ENCODE measurements around the gene SKAP1.

SKAP1 gene

DNA sequence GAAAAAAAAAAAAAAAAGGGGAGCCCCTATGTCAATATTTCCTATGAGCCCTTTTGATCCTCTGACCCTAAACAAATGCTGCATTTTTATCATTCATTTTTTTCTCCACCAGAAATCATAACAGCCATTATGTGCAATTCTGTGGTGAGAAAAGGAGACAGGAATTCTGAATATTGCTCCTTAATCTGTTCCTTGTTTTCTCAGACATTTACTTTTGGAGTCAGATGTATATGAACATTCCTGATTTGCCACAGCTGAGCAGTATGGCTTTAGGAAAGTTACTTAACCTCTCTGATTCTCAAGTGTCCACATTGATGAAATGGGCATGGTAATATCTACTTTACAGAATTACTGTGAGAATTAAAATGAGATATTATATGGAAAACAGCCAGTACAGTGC is 144.4 kb downstream of the SKAP1 start:
- H3K4me3 ChIP-seq (ENCODE audit: low read depth, low read length): no peak overlapping the region
- TF ChIP-seq, protein P1, sequence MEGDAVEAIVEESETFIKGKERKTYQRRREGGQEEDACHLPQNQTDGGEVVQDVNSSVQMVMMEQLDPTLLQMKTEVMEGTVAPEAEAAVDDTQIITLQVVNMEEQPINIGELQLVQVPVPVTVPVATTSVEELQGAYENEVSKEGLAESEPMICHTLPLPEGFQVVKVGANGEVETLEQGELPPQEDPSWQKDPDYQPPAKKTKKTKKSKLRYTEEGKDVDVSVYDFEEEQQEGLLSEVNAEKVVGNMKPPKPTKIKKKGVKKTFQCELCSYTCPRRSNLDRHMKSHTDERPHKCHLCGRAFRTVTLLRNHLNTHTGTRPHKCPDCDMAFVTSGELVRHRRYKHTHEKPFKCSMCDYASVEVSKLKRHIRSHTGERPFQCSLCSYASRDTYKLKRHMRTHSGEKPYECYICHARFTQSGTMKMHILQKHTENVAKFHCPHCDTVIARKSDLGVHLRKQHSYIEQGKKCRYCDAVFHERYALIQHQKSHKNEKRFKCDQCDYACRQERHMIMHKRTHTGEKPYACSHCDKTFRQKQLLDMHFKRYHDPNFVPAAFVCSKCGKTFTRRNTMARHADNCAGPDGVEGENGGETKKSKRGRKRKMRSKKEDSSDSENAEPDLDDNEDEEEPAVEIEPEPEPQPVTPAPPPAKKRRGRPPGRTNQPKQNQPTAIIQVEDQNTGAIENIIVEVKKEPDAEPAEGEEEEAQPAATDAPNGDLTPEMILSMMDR (IDR thresholded peaks at IDR 0.05; ENCODE audit: low read depth, low read length): no peak
- in situ Hi-C loops (cut with HindIII; ENCODE audit: low sequenced_read_pairs): no loop called here
- no peak for DNase-seq (ENCODE audit: low read depth, low spot score)

DNA sequence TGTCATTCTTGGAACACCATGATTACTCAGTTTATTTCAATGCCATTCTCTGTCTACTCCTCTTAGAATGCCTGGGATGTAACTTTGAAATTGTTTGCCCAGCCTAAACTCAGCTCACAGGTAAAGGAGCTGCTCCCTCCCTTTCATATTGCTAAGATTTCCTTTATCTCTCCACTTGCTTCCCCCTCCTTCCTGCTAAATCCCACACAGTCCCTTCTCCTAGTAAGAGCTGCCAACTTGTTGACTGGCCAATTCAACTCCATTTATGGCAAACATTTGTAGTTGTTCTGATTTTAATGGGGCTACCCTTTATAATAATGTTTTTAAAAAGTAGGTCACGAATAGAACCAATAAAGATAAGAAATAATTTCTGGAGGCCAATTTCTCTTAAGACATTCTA is 146.1 kb downstream of the SKAP1 start:
- DNase-seq (ENCODE audit: low read depth, low spot score): no peak
- in situ Hi-C loops (cut with HindIII; ENCODE audit: low sequenced_read_pairs): no loop called here
- TF ChIP-seq, protein P1 (IDR thresholded peaks at IDR 0.05; ENCODE audit: low read depth, low read length): no peak
- no peak overlapping the region for H3K4me3 ChIP-seq (ENCODE audit: low read depth, low read length)

DNA sequence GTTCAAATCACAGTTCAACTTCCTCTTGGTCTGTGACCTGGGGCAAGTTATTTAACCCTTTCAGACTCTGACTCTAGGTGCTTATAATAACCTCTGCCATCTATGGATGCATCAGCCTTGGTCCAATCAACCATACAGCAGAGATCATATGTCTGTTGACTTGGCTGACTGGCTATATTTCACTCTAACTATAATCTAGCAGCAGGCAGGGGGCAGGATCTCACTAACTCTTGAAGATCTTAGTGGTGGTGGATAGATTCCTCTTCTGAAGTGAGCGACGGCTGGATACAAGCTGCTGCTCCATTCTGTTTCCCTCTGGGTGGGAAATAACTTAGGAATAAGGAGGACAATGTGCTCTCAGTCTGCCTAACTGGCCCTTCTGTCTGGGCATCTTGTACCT is 146.6 kb downstream of the SKAP1 start:
- in situ Hi-C loops (cut with HindIII; ENCODE audit: low sequenced_read_pairs): no loop called here

DNA sequence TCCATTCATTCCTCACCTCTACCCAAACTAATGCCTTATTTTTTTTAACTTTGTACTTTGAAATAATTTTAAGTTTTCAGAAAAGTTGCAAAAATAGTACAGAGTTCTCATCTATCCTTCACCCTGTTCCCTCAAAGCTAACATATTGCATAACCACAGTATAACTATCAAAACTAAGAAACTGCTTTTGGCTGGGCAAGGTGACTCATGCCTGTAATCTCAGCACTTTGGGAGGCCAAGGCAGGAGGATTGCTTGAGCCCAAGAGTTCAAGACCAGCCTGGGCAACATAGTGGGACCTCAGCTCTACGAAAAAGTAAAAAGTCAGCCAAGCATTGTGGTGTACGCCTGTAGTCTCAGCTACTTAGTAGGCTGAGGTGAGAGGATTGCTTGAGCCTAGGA is 147.7 kb downstream of the SKAP1 start:
- in situ Hi-C loops (cut with HindIII; ENCODE audit: low sequenced_read_pairs): no loop called here
- no peak for DNase-seq (ENCODE audit: low read depth, low spot score)

More for the DNA sequence above, 146.6 kb downstream of the SKAP1 start:
- TF ChIP-seq, protein P1 (IDR thresholded peaks at IDR 0.05; ENCODE audit: low read depth, low read length): no peak
- no peak overlapping the region for H3K4me3 ChIP-seq (ENCODE audit: low read depth, low read length)
- no peak for DNase-seq (ENCODE audit: low read depth, low spot score)

DNA sequence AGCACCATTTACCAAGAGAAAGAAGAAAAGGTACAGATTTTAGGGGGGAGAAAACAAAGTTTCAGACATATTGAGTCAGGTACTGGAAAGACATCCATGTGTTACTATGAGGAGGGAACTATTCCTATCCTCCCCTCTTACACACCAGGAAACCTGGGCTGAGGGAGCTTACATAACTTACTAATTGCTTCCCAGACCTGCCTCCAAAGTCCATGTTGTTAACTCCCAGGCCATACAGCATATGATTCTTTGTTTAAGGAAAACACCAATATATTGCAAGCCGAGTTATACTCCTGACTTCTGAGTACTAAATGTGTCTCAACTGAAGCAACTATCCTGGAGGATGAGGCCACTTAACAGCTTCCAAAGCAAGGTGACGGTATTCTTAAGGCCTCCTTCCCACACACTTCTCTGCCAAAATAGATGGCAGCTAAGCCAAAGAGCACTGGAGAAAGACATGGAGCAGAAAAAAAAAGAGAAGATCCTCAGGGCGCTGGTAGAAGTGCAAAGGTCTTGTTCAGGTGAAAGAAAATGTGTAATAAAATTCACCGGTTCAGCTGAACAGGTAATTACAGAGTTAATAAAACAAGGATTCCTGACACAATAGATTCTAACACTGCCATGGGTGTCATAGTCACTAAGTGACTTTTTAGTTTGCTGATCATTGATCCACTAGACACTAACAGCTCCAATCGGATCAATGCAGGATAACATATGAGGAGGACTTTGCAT is 151.1 kb downstream of the SKAP1 start:
- DNase-seq (ENCODE audit: low read depth, low spot score): no peak
- no peak overlapping the region for H3K4me3 ChIP-seq (ENCODE audit: low read depth, low read length)
- TF ChIP-seq, protein P1 (IDR thresholded peaks at IDR 0.05; ENCODE audit: low read depth, low read length): no peak
- in situ Hi-C loops (cut with HindIII; ENCODE audit: low sequenced_read_pairs): no loop called here

More for the DNA sequence above, 147.7 kb downstream of the SKAP1 start:
- H3K4me3 ChIP-seq (ENCODE audit: low read depth, low read length): no peak overlapping the region
- TF ChIP-seq, protein P1 (IDR thresholded peaks at IDR 0.05; ENCODE audit: low read depth, low read length): no peak

DNA sequence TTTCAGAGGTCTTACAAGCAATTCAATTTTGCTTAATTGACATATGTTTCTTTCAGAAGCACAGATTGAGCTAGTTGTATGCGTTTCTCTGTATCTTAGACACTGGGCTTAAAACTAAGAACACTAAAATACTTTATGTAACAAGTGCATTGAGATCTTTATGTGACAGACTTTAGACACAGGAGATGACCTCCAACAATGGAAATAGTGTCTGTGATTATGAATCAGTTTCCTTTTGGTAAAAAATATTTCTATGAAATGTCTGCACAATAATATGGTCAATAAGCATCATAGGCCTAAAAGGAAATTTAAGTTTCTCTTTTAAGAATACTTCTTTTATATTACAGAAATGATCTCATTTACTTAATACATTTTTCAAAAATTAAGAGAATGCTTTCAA is 153.2 kb downstream of the SKAP1 start:
- TF ChIP-seq, protein P1 (IDR thresholded peaks at IDR 0.05; ENCODE audit: low read depth, low read length): no peak
- in situ Hi-C loops (cut with HindIII; ENCODE audit: low sequenced_read_pairs): no loop called here
- no peak overlapping the region for H3K4me3 ChIP-seq (ENCODE audit: low read depth, low read length)
- DNase-seq (ENCODE audit: low read depth, low spot score): no peak

Data from astrocyte of the spinal cord (primary cell).